OCI-LY1 (cell line): ENCODE results near the gene ROPN1L.

ENCODE experiments used
- CTCF ChIP-seq: fragments of 200-600 bp; sonication (generic), shearing (Covaris generic); IDR thresholded peaks from 2 replicates; pipeline ENCODE4 v1.5.1; 2017; ENCODE audit warnings: mild to moderate bottlenecking, antibody characterized with exemption, low read length, moderate library complexity, mixed read lengths
- EZH2 ChIP-seq: fragments of 200-600 bp; sonication (generic), shearing (Covaris generic); IDR thresholded peaks from 2 replicates; pipeline ENCODE4 v1.8.0; 2017; ENCODE audit warnings: borderline replicate concordance, mixed run types, mild to moderate bottlenecking, antibody characterized with exemption, low read length, moderate library complexity, mixed read lengths

GRCh38 chr5:10455277-10455670, 13.6 kb downstream of the ROPN1L start:
- no peak for TF ChIP-seq CTCF
- no peak for TF ChIP-seq EZH2
